ENCODE data around the gene PLA2G4A.

- TF ChIP-seq, protein P1, sequence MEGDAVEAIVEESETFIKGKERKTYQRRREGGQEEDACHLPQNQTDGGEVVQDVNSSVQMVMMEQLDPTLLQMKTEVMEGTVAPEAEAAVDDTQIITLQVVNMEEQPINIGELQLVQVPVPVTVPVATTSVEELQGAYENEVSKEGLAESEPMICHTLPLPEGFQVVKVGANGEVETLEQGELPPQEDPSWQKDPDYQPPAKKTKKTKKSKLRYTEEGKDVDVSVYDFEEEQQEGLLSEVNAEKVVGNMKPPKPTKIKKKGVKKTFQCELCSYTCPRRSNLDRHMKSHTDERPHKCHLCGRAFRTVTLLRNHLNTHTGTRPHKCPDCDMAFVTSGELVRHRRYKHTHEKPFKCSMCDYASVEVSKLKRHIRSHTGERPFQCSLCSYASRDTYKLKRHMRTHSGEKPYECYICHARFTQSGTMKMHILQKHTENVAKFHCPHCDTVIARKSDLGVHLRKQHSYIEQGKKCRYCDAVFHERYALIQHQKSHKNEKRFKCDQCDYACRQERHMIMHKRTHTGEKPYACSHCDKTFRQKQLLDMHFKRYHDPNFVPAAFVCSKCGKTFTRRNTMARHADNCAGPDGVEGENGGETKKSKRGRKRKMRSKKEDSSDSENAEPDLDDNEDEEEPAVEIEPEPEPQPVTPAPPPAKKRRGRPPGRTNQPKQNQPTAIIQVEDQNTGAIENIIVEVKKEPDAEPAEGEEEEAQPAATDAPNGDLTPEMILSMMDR (IDR thresholded peaks at IDR 0.05) = no peak
- TF ChIP-seq EP300 (IDR thresholded peaks at IDR 0.05) (no peak), POLR2AphosphoS5 (IDR thresholded peaks at IDR 0.05) (no peak), POLR2A (IDR thresholded peaks at IDR 0.05) (no peak)
Observed at GRCh38 chr1:186958520-186958919, 129.8 kb downstream of the PLA2G4A start.

Data from suprapubic skin (tissue), 4 donors.